OCI-LY7 (cell line): ENCODE measurements around the gene ABL2. TPM values are rescaled to one million over a fixed set of nuclear protein-coding genes. Genes with fewer than 3 reads are reported as not detected.

Source experiments
- BruUV-seq: library from RNA; stranded (reverse); fragments of 400-500 nt; replicated peaks from 2 replicates; lab custom pipeline; 2021; lab: Mats Ljungman, UMichigan
- CTCF ChIA-PET: fragments of 300-600 bp; sonication (Branson Sonifier 250); formaldehyde crosslinking; loops from one replicate; lab custom pipeline; 2022; ENCODE audit warnings: antibody characterized with exemption; ENCODE audit not compliant: unreplicated experiment; lab: Charles Lee
- POLR2A ChIA-PET: fragments of 300-600 bp; sonication (Branson Sonifier 250); formaldehyde crosslinking; loops from one replicate; lab custom pipeline; 2022; ENCODE audit warnings: antibody characterized with exemption; lab: Charles Lee
- DNase-seq: peaks from one replicate; pipeline ENCODE4 v3.0.0-alpha.2; 2015; ENCODE audit warnings: low spot score
- H2AFZ ChIP-seq: fragments of 200-600 bp; sonication (generic), shearing (Covaris generic); 2 replicates; pipeline ENCODE4 v1.6.1; 2014; ENCODE audit warnings: mild to moderate bottlenecking, antibody characterized with exemption, low read length, moderate library complexity
- H3K27ac ChIP-seq: fragments of 200-600 bp; sonication (generic); 2 replicates; pipeline ENCODE4 v1.5.1; 2014; ENCODE audit warnings: mixed run types, low read depth, mild to moderate bottlenecking, moderate library complexity, low read length, inconsistent platforms; ENCODE audit not compliant: poor library complexity, severe bottlenecking
- H3K36me3 ChIP-seq: fragments of 200-600 bp; sonication (generic); 2 replicates; pipeline ENCODE4 v1.6.1; 2014; ENCODE audit warnings: mild to moderate bottlenecking, antibody characterized with exemption, low read length, moderate library complexity, mixed read lengths; ENCODE audit not compliant: insufficient read depth
- H3K4me1 ChIP-seq: fragments of 200-600 bp; sonication (generic); 2 replicates; pipeline ENCODE4 v1.5.1; 2014; ENCODE audit warnings: mild to moderate bottlenecking, low read length; ENCODE audit not compliant: insufficient read depth, poor library complexity, severe bottlenecking
- H3K4me2 ChIP-seq: fragments of 200-600 bp; sonication (generic); 2 replicates; pipeline ENCODE4 v1.6.1; 2014; ENCODE audit warnings: mild to moderate bottlenecking, low read length
- H3K4me3 ChIP-seq: fragments of 200-600 bp; sonication (generic); 2 replicates; pipeline ENCODE4 v1.5.1; 2014; ENCODE audit warnings: mild to moderate bottlenecking, low read depth, low read length; ENCODE audit not compliant: poor library complexity, severe bottlenecking
- H3K79me2 ChIP-seq: fragments of 200-600 bp; sonication (generic); 2 replicates; pipeline ENCODE4 v1.6.1; 2016; ENCODE audit warnings: low read depth, mild to moderate bottlenecking, low read length, moderate library complexity, mixed read lengths; ENCODE audit not compliant: insufficient read depth
- H3K9me2 ChIP-seq: fragments of 200-600 bp; sonication (generic); 2 replicates; pipeline ENCODE4 v1.6.1; 2016; ENCODE audit warnings: mild to moderate bottlenecking, low read length, mixed read lengths; ENCODE audit not compliant: insufficient read depth
- H3K9me3 ChIP-seq: fragments of 200-600 bp; sonication (generic); 2 replicates; pipeline ENCODE4 v1.6.1; 2014; ENCODE audit warnings: mild to moderate bottlenecking, mixed run types, low read length, mixed read lengths
- H4K20me1 ChIP-seq: fragments of 200-600 bp; sonication (generic); 2 replicates; pipeline ENCODE4 v1.6.1; 2014; ENCODE audit warnings: mild to moderate bottlenecking, antibody characterized with exemption, low read length, moderate library complexity, mixed read lengths; ENCODE audit not compliant: insufficient read depth
- EZH2phosphoT487 ChIP-seq: fragments of 200-600 bp; sonication (generic); IDR thresholded peaks from 2 replicates; pipeline ENCODE4 v1.6.1; 2018; ENCODE audit warnings: low read depth, borderline replicate concordance, mild to moderate bottlenecking, mixed run types, antibody characterized with exemption, low read length, moderate library complexity, mixed read lengths
- intact Hi-C: fragments of 100-400 bp; cut with micrococcal nuclease; formaldehyde crosslinking; loops from one replicate; pipeline ENCODE4 v1.10.0; 2022; ENCODE audit not compliant: unreplicated experiment
- total RNA-seq, 2 experiments: library from RNA; depleted of rRNA in 1 of 2; stranded (reverse); fragments of >200 nt in 1 of 2; shearing (Covaris generic) in 1 of 2; gene quantifications; 2 replicates each; pipeline ENCODE4 v1.2.3, GENCODE V29; 2014 to 2022
- TF ChIP-seq, protein P1 (sequence below): fragments of 200-600 bp; sonication (generic); conservative IDR thresholded peaks from 2 replicates; pipeline ENCODE4 v1.5.1; 2014; ENCODE audit warnings: mild to moderate bottlenecking, antibody characterized with exemption, low read length, moderate library complexity, mixed read lengths

The ABL2 gene
- total RNA-seq, 2 experiments from 2014 or later, result 7.3 to 14.9 TPM

DNA sequence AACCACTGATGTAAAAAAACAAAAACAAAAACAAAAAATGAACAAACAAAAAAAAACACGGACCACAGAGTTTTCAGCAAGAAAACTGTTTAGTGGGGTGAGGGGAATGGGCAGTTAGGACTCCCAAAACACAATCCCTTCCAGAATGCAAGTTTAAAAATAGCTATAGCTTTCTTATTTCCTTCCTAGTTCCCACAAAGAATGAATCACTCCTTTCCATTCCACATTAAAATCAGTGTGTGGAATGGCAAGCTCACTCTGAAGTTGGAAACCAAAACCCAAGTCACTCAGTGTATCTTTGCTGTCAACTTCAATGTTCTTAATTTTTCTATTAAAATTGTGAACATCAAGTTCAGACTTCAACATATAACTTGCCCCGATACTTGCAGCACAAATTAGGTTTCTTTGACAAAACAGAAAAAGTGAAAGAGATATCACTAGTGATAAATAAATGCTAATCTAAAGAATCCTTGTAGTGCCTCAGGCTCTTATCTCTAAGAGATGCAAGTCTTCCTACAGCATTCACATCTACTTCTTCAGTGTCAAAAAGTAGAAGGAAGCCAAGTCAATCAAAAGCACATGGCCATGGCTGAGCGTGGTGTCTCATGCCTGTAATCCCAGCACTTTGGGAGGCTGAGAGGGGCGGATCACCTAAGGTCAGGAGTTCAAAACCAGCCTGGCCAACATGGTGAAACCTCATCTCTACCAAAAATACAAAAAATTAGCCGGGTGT is 102.1 kb downstream of the ABL2 start:
- Histone ChIP-seq H3K4me3 (no peak overlapping the region), H2AFZ (no peak overlapping the region), H3K36me3 (peaks cover 19% of the 10 kb centered on the region), H3K9me3 (no peaks in the 10 kb centered on the region), H3K79me2 (no peaks in the 10 kb centered on the region), H3K4me2 (no peak overlapping the region), H3K4me1 (peaks cover 20% of the 10 kb centered on the region), H3K27ac (no peak overlapping the region), H3K9me2 (no peaks in the 10 kb centered on the region), H4K20me1 (no peaks in the 10 kb centered on the region)
- ChIA-PET POLR2A (no interaction called here), CTCF (no interaction called here)
- intact Hi-C loops, result loop anchor here (10.0 kb wide), 1 partner anchor 377 kb away; no protein-coding TSS in a partner anchor
- no TSS peak for BruUV-seq
- DNase-seq, result no peak
- TF ChIP-seq, protein P1, sequence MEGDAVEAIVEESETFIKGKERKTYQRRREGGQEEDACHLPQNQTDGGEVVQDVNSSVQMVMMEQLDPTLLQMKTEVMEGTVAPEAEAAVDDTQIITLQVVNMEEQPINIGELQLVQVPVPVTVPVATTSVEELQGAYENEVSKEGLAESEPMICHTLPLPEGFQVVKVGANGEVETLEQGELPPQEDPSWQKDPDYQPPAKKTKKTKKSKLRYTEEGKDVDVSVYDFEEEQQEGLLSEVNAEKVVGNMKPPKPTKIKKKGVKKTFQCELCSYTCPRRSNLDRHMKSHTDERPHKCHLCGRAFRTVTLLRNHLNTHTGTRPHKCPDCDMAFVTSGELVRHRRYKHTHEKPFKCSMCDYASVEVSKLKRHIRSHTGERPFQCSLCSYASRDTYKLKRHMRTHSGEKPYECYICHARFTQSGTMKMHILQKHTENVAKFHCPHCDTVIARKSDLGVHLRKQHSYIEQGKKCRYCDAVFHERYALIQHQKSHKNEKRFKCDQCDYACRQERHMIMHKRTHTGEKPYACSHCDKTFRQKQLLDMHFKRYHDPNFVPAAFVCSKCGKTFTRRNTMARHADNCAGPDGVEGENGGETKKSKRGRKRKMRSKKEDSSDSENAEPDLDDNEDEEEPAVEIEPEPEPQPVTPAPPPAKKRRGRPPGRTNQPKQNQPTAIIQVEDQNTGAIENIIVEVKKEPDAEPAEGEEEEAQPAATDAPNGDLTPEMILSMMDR, result no peak
- no peak for TF ChIP-seq EZH2phosphoT487

DNA sequence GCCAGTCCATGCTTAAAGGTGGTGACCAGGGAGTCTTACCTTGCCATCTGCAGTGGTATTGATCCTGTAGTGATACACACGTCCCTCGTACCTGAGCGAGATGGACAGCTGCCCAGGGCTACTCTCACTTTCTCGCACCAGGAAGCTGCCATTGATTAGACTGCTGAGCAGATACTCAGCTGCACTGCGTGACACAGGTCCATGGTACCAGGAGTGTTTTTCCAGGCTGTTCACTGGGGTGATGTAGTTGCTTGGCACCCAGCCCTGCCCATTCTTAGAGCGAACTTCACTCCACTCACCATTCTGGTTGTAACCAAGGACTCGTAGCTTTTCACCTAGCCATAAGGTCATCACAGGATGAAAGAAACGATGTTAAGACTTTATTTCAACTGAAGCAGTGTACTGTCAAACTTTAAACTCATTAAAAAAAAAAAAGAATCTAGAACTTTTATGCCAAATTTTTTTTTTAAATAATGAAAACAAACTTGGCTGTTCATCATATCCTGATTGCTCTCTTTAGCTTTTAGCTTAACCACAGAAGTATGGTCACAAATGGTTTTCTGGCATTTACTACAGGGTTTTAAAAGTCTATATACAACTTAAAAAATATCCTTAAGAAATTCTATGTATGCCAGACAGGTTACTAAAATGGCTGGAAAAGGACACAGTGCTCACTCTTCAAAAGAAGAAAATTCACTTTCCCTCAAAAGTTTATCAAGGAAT is 103.0 kb downstream of the ABL2 start:
- no TSS peak for BruUV-seq
- Histone ChIP-seq H3K27ac (no peak overlapping the region), H3K9me2 (no peaks in the 10 kb centered on the region), H3K4me2 (no peak overlapping the region), H3K36me3 (peaks cover 20% of the 10 kb centered on the region), H2AFZ (no peak overlapping the region), H3K4me3 (no peak overlapping the region), H4K20me1 (no peaks in the 10 kb centered on the region), H3K79me2 (no peaks in the 10 kb centered on the region), H3K4me1 (peaks cover 20% of the 10 kb centered on the region), H3K9me3 (no peaks in the 10 kb centered on the region)
- POLR2A ChIA-PET, result interaction anchor here (0.5 to 1.2 kb wide), 4 partner anchors 56 to 254 kb away, joined by 3 to 4 read pairs (median 4); no protein-coding TSS in a partner anchor
- no peak for DNase-seq
- intact Hi-C loops, result loop anchor here (10.0 kb wide), 1 partner anchor 378 kb away; no protein-coding TSS in a partner anchor
- CTCF ChIA-PET, result interaction anchor here (0.9 kb wide), 1 partner anchor 38 kb away, joined by 4 read pairs; no protein-coding TSS in a partner anchor
- no peak for TF ChIP-seq EZH2phosphoT487
- TF ChIP-seq, protein P1, result no peak
